T-cell (primary cell): ENCODE data around the gene ARHGEF18. TPM values are rescaled to one million over a fixed set of nuclear protein-coding genes. Genes with fewer than 3 reads are reported as not detected.

Source experiments
- ATAC-seq, 4 experiments: fragments of 200-7000 bp in 3 of 4; fragments of 150-1000 bp in 1 of 4; cut with Tn5 transposase; replicated peaks in 1 of 4; 1 replicate in 3 of 4; 2 replicates in 1 of 4; pipeline ENCODE4 v1.10.0; 2021; ENCODE audit warnings: moderate library complexity in 3 of 4, mild to moderate bottlenecking in 2 of 4, moderate number of reproducible peaks in 1 of 4
- CTCF ChIA-PET, 2 donors: fragments of 300-600 bp; sonication (Branson Sonifier 250); formaldehyde crosslinking; loops; one replicate each; lab custom pipeline; 2022; ENCODE audit warnings: antibody characterized with exemption in 2 of 2; lab: Charles Lee
- POLR2A ChIA-PET, 2 donors: fragments of 300-600 bp; sonication (Branson Sonifier 250); formaldehyde crosslinking; loops; one replicate each; lab custom pipeline; 2022; ENCODE audit warnings: antibody characterized with exemption in 2 of 2; lab: Charles Lee
- DNase-seq, 35 experiments: peaks; one replicate each; pipeline versions ENCODE4 v3.0.0 to v3.0.0-alpha.2; 2013 to 2023
- H3K27ac ChIP-seq: one replicate; pipeline ENCODE4 v1.5.1; 2013; ENCODE audit warnings: low read length
- H3K27me3 ChIP-seq, 2 experiments: replicated peaks in 1 of 2; 1 replicate in 1 of 2; 2 replicates in 1 of 2; pipeline versions ENCODE4 v1.6.1 to v1.7.0; 2013; ENCODE audit warnings: low read length in 1 of 2, mixed read lengths in 1 of 2; ENCODE audit not compliant: control insufficient read depth in 2 of 2, insufficient read depth in 2 of 2; ENCODE audit errors: extremely low read depth in 1 of 2
- H3K36me3 ChIP-seq, 2 donors: 1 replicate in 1 of 2; 2 replicates in 1 of 2; pipeline versions ENCODE4 v1.6.1 to v1.7.0; 2013; ENCODE audit warnings: low read length in 1 of 2; ENCODE audit not compliant: control insufficient read depth in 2 of 2, insufficient read depth in 1 of 2; ENCODE audit errors: extremely low read depth in 1 of 2
- H3K4me1 ChIP-seq, 2 experiments: 1 replicate in 1 of 2; 2 replicates in 1 of 2; pipeline versions ENCODE4 v1.6.1 to v1.7.0; 2013; ENCODE audit warnings: low read length in 2 of 2, mixed read lengths in 1 of 2; ENCODE audit not compliant: insufficient read depth in 2 of 2, control insufficient read depth in 1 of 2; ENCODE audit errors: extremely low read depth in 1 of 2
- H3K4me3 ChIP-seq, 2 donors: 1 replicate in 1 of 2; 2 replicates in 1 of 2; pipeline versions ENCODE4 v1.5.1 to v1.7.0; 2013; ENCODE audit warnings: mild to moderate bottlenecking in 2 of 2, low read length in 1 of 2, moderate library complexity in 1 of 2; ENCODE audit not compliant: control insufficient read depth in 1 of 2; ENCODE audit errors: extremely low read depth in 1 of 2
- H3K9me3 ChIP-seq: 2 replicates; pipeline ENCODE4 v1.7.0; 2013
- H3K27ac Mint-ChIP-seq, 2 donors: one replicate each; pipeline ENCODE4 v1.8.0; 2020 to 2021; ENCODE audit warnings: mild to moderate bottlenecking in 2 of 2, mixed read lengths in 2 of 2
- H3K27me3 Mint-ChIP-seq, 2 donors: one replicate each; pipeline ENCODE4 v1.8.0; 2021 to 2022; ENCODE audit warnings: mixed read lengths in 2 of 2
- H3K36me3 Mint-ChIP-seq: one replicate; pipeline ENCODE4 v1.8.0; 2021; ENCODE audit warnings: mixed read lengths
- H3K4me1 Mint-ChIP-seq, 3 donors: one replicate each; pipeline ENCODE4 v1.8.0; 2020 to 2022; ENCODE audit warnings: mixed read lengths in 3 of 3, mild to moderate bottlenecking in 1 of 3
- H3K4me3 Mint-ChIP-seq, 3 donors: one replicate each; pipeline ENCODE4 v1.8.0; 2020 to 2022; ENCODE audit warnings: mild to moderate bottlenecking in 3 of 3, mixed read lengths in 3 of 3, moderate library complexity in 3 of 3
- H3K9me3 Mint-ChIP-seq, 3 donors: one replicate each; pipeline ENCODE4 v1.8.0; 2020 to 2022; ENCODE audit warnings: mixed read lengths in 3 of 3
- WGBS: methylation state at CpG from one replicate; pipeline ENCODE4 v1.1.5; 2013; ENCODE audit warnings: missing lambda C conversion rate; ENCODE audit not compliant: insufficient coverage; 5-methylcytosine and 5-hydroxymethylcytosine counted together
- total RNA-seq, 35 experiments: library from RNA in 6 of 35; stranded (reverse) in 6 of 35; fragments of 120-200 nt in 1 of 35; gene quantifications; one replicate each; pipeline versions ENCODE4 v1.2.1 to v1.2.4 and lab custom pipeline; 2013 to 2026

Gene ARHGEF18
- total RNA-seq, 5 donors from 2014 or later (not counting 1 experiment from before 2014, with no cell fraction given) = 111 to 145 (median 126) TPM

GRCh38 chr19:7331446-7331845 is 17.3 kb upstream of the ARHGEF18 start:
- no peak overlapping the region for H3K27ac Mint-ChIP-seq
- Histone ChIP-seq H3K4me3 (no peak overlapping the region), H3K27ac (no peak overlapping the region), H3K27me3 (no peaks in the 10 kb centered on the region), H3K36me3 (no peaks in the 10 kb centered on the region), H3K4me1 (peaks cover 0 to 2% of the 10 kb centered on the region in 2 experiments), H3K9me3 (no peaks in the 10 kb centered on the region)
- peaks cover 0 to 6% (median 0%) of the 10 kb centered on the region in 3 donors for H3K4me1 Mint-ChIP-seq
- H3K36me3 Mint-ChIP-seq = no peaks in the 10 kb centered on the region
- no peak overlapping the region for H3K4me3 Mint-ChIP-seq
- 97% methylated on average over 4 of the region's 4 CpGs for WGBS
- ChIA-PET CTCF (no interaction called here), POLR2A (no interaction called here)
- no peak for ATAC-seq
- no peaks in the 10 kb centered on the region for H3K27me3 Mint-ChIP-seq
- no peak for DNase-seq
- no peaks in the 10 kb centered on the region for H3K9me3 Mint-ChIP-seq

- no peaks in the 10 kb centered on the region for H3K36me3 ChIP-seq
- POLR2A ChIA-PET = no interaction called here
- Mint-ChIP-seq H3K27ac (no peak overlapping the region), H3K4me3 (no peak overlapping the region), H3K27me3 (no peaks in the 10 kb centered on the region), H3K36me3 (no peaks in the 10 kb centered on the region), H3K9me3 (no peaks in the 10 kb centered on the region), H3K4me1 (peaks cover 16 to 25% (median 16%) of the 10 kb centered on the region in 3 donors)
- H3K4me1 ChIP-seq = peaks cover 0 to 22% of the 10 kb centered on the region in 2 experiments
- no peaks in the 10 kb centered on the region for H3K27me3 ChIP-seq
- DNase-seq (no peak), ATAC-seq (no peak)
- H3K9me3 ChIP-seq = no peaks in the 10 kb centered on the region
- no peak overlapping the region for H3K4me3 ChIP-seq
- CTCF ChIA-PET = interaction anchor here in 1 of 2 donors (0.6 kb wide), 1 partner anchor 231 kb away, joined by 3 read pairs; no protein-coding TSS in a partner anchor
- 90% methylated on average over 11 of the region's 17 CpGs for WGBS
- no peak overlapping the region for H3K27ac ChIP-seq
Measured at GRCh38 chr19:7333198-7334118, 15.3 kb upstream of the ARHGEF18 start.

- POLR2A ChIA-PET = no interaction called here
- CTCF ChIA-PET = interaction anchor here in 1 of 2 donors (0.6 to 1.0 kb wide), 2 partner anchors 181 to 1114 kb away, joined by 3 read pairs; no protein-coding TSS in a partner anchor
- Mint-ChIP-seq H3K27me3 (no peaks in the 10 kb centered on the region), H3K36me3 (no peaks in the 10 kb centered on the region), H3K9me3 (no peaks in the 10 kb centered on the region), H3K4me1 (peaks cover 22 to 39% (median 29%) of the 10 kb centered on the region in 3 donors), H3K4me3 (no peak overlapping the region), H3K27ac (no peak overlapping the region)
- DNase-seq (no peak), ATAC-seq (no peak)
- H3K4me3 ChIP-seq = no peak overlapping the region
- no peaks in the 10 kb centered on the region for H3K36me3 ChIP-seq
- H3K27me3 ChIP-seq = no peaks in the 10 kb centered on the region
- peaks cover 3 to 31% of the 10 kb centered on the region in 2 experiments for H3K4me1 ChIP-seq
- no peaks in the 10 kb centered on the region for H3K9me3 ChIP-seq
- H3K27ac ChIP-seq = no peak overlapping the region
- 100% methylated on average over 4 of the region's 9 CpGs for WGBS
Measured at GRCh38 chr19:7336321-7336973, 12.3 kb upstream of the ARHGEF18 start.

- Mint-ChIP-seq H3K9me3 (no peaks in the 10 kb centered on the region), H3K4me1 (peaks cover 25 to 47% (median 34%) of the 10 kb centered on the region in 3 donors), H3K27ac (peak overlapping the region; percentile 41 to 55), H3K36me3 (no peaks in the 10 kb centered on the region), H3K27me3 (no peaks in the 10 kb centered on the region), H3K4me3 (peak overlapping the region in 2 of 3 donors; percentile 17 to 40)
- ATAC-seq = peak; percentile 38 to 65 (median 52)
- Histone ChIP-seq H3K27me3 (no peaks in the 10 kb centered on the region), H3K4me1 (peaks cover 3 to 37% of the 10 kb centered on the region in 2 experiments), H3K27ac (peak overlapping the region; percentile 2), H3K36me3 (no peaks in the 10 kb centered on the region), H3K4me3 (no peak overlapping the region), H3K9me3 (no peaks in the 10 kb centered on the region)
- ChIA-PET CTCF (interaction anchor here (0.6 to 1.5 kb wide), 2 partner anchors 180 to 1113 kb away, joined by 3 read pairs; no protein-coding TSS in a partner anchor), POLR2A (no interaction called here)
- DNase-seq = peak in 4 of 35 experiments; percentile 17 to 53 (median 28)
- 16% methylated on average over 6 of the region's 12 CpGs for WGBS
Measured at GRCh38 chr19:7337380-7338194, 11.2 kb upstream of the ARHGEF18 start.

GRCh38 chr19:7340959-7341837 is 7.5 kb upstream of the ARHGEF18 start:
- Mint-ChIP-seq H3K4me3 (peak overlapping the region in 1 of 3 donors; percentile 44), H3K9me3 (no peaks in the 10 kb centered on the region), H3K27ac (peak overlapping the region; percentile 84 to 86), H3K27me3 (no peaks in the 10 kb centered on the region), H3K4me1 (peaks cover 47 to 67% (median 64%) of the 10 kb centered on the region in 3 donors), H3K36me3 (no peaks in the 10 kb centered on the region)
- ChIA-PET CTCF (interaction anchor here (0.6 to 2.0 kb wide), 8 partner anchors 11 to 720 kb away, joined by 3 to 13 read pairs (median 4); no protein-coding TSS in a partner anchor), POLR2A (interaction anchor here in 1 of 2 donors (0.6 kb wide), 1 partner anchor 37 kb away, joined by 3 read pairs; no protein-coding TSS in a partner anchor)
- Histone ChIP-seq H3K4me3 (no peak overlapping the region), H3K9me3 (no peaks in the 10 kb centered on the region), H3K27me3 (no peaks in the 10 kb centered on the region), H3K4me1 (peaks cover 10 to 68% of the 10 kb centered on the region in 2 experiments), H3K27ac (peak overlapping the region; percentile 15), H3K36me3 (no peaks in the 10 kb centered on the region)
- 47% methylated on average over 15 of the region's 22 CpGs for WGBS
- DNase-seq (peak; percentile 43 to 92 (median 78)), ATAC-seq (peak in 3 of 4 experiments; percentile 4 to 48 (median 15))
